HepG2 (cell line): Measurements from ENCODE around the gene GMPPA. TPM values are rescaled to one million over a fixed set of nuclear protein-coding genes. Genes with fewer than 3 reads are reported as not detected.

Experiments used
- CTCF ChIP-seq: sonication (generic); formaldehyde crosslinking; IDR thresholded peaks from 2 replicates; pipeline ENCODE4 v1.5.0; 2020; ENCODE audit warnings: mild to moderate bottlenecking, missing genetic modification reagents, moderate library complexity
- DBP ChIP-seq: sonication (generic); formaldehyde crosslinking; IDR thresholded peaks from 2 replicates; pipeline ENCODE4 v1.4.0; 2020; ENCODE audit warnings: missing genetic modification reagents; ENCODE audit errors: not compliant biosample characterization
- ELF4 ChIP-seq: sonication (generic); formaldehyde crosslinking; IDR thresholded peaks from 2 replicates; pipeline ENCODE4 v1.5.0; 2020; ENCODE audit warnings: missing genetic modification reagents, mild to moderate bottlenecking, moderate library complexity, borderline replicate concordance
- HNF1A ChIP-seq, 2 experiments: sonication (generic) in 1 of 2; formaldehyde crosslinking in 1 of 2; IDR thresholded peaks; 2 replicates each; pipeline versions ENCODE4 v1.4.0 to v1.6.1; 2016 to 2020; ENCODE audit warnings: borderline replicate concordance in 1 of 2, low read depth in 1 of 2, mild to moderate bottlenecking in 1 of 2, missing genetic modification reagents in 1 of 2
- HOXA7 ChIP-seq: sonication (generic); formaldehyde crosslinking; IDR thresholded peaks from 2 replicates; pipeline ENCODE4 v1.8.1; 2022; ENCODE audit warnings: mild to moderate bottlenecking, missing genetic modification reagents, moderate library complexity
- PLSCR1 ChIP-seq: sonication (generic); formaldehyde crosslinking; IDR thresholded peaks from 2 replicates; pipeline ENCODE4 v1.5.0; 2020; ENCODE audit warnings: missing genetic modification reagents, mild to moderate bottlenecking, borderline replicate concordance
- RAD51 ChIP-seq: fragments of 450-650 bp; IDR thresholded peaks from 2 replicates; pipeline ENCODE4 v1.6.1; 2016; ENCODE audit warnings: borderline replicate concordance
- RBM22 ChIP-seq: fragments of 200-400 bp; formaldehyde crosslinking; optimal IDR thresholded peaks from 2 replicates; pipeline ENCODE3; 2017; ENCODE audit warnings: mild to moderate bottlenecking, low read length, moderate library complexity
- RFXANK ChIP-seq: IDR thresholded peaks from 2 replicates; pipeline ENCODE4 v1.6.1; 2016
- TFDP1 ChIP-seq: IDR thresholded peaks from 2 replicates; pipeline ENCODE4 v1.6.1; 2016; ENCODE audit warnings: missing compliant biosample characterization, missing genetic modification reagents, borderline replicate concordance
- TRIM22 ChIP-seq: fragments of 450-650 bp; IDR thresholded peaks from 2 replicates; pipeline ENCODE4 v1.6.1; 2017
- ZFP37 ChIP-seq: sonication (generic); formaldehyde crosslinking; IDR thresholded peaks from 2 replicates; pipeline ENCODE4 v1.4.0; 2020; ENCODE audit warnings: missing genetic modification reagents, borderline replicate concordance
- ZFX ChIP-seq: sonication (generic); formaldehyde crosslinking; IDR thresholded peaks from 2 replicates; pipeline ENCODE4 v1.4.0; 2020; ENCODE audit warnings: mild to moderate bottlenecking, low read depth, missing genetic modification reagents, moderate library complexity
- ZNF12 ChIP-seq: sonication (generic); formaldehyde crosslinking; IDR thresholded peaks from 2 replicates; pipeline ENCODE4 v1.5.0; 2020; ENCODE audit warnings: missing genetic modification reagents
- ZNF138 ChIP-seq: sonication (generic); formaldehyde crosslinking; IDR thresholded peaks from 2 replicates; pipeline ENCODE4 v1.5.0; 2020; ENCODE audit warnings: mild to moderate bottlenecking, low read depth, missing genetic modification reagents
- ZNF251 ChIP-seq: sonication (generic); formaldehyde crosslinking; IDR thresholded peaks from 2 replicates; pipeline ENCODE4 v1.9.0; 2021; ENCODE audit warnings: mild to moderate bottlenecking, missing genetic modification reagents
- ZNF263 ChIP-seq: sonication (generic); formaldehyde crosslinking; IDR thresholded peaks from 2 replicates; pipeline ENCODE4 v1.4.0; 2020; ENCODE audit warnings: missing genetic modification reagents
- ZNF3 ChIP-seq: IDR thresholded peaks from 2 replicates; pipeline ENCODE4 v1.7.0; 2017; ENCODE audit warnings: inconsistent platforms
- polyA plus RNA-seq, 8 experiments: library from polyadenylated mRNA; depleted of rRNA in 3 of 8; stranded (reverse) in 7 of 8; unstranded in 1 of 8; fragments of >200 nt; fragmentation: Illumina TruSeq in 4 of 8; extraction: Trizol in 4 of 8; gene quantifications; 2 replicates each; pipeline versions ENCODE4 v1.2.1 to v1.2.3, GENCODE V29; 2011 to 2016; ENCODE audit warnings: low read depth in 4 of 8, missing spikeins in 1 of 8, mixed read lengths in 1 of 8; ENCODE audit not compliant: insufficient read depth in 1 of 8
- total RNA-seq, 5 experiments: library from RNA; depleted of rRNA; stranded (reverse); fragments of >200 nt; fragmentation: Illumina TruSeq; extraction: Trizol; gene quantifications; 2 replicates each; pipeline ENCODE4 v1.2.3, GENCODE V29; 2016; ENCODE audit warnings: low read depth in 1 of 5

GMPPA gene
- total and polyA plus RNA-seq, 2 of the 13 experiments (the other 11 are each of a cell fraction or from before 2014, with no cell fraction given): 81.1 to 106 TPM

- no peak for TF ChIP-seq PLSCR1 (CRISPR knock-in tag)
- TF ChIP-seq ZNF3 (CRISPR knock-in tag): no peak
- TF ChIP-seq ELF4 (CRISPR knock-in tag): no peak
- no peak for TF ChIP-seq ZNF138 (CRISPR knock-in tag)
- TF ChIP-seq RAD51: no peak
- TF ChIP-seq ZNF251 (CRISPR knock-in tag): no peak
- peak; percentile 53 for TF ChIP-seq CTCF (CRISPR knock-in tag)
- peak; percentile 48 for TF ChIP-seq RBM22
- no peak for TF ChIP-seq TFDP1 (CRISPR knock-in tag)
- TF ChIP-seq TRIM22: no peak
- no peak for TF ChIP-seq RFXANK (CRISPR knock-in tag)
- TF ChIP-seq HOXA7 (CRISPR knock-in tag): no peak
- peak; percentile 47; the same call in 1 of the 2 replicates for TF ChIP-seq ZNF263 (CRISPR knock-in tag)
- no peak for TF ChIP-seq DBP (CRISPR knock-in tag)
- TF ChIP-seq ZFP37 (CRISPR knock-in tag): no peak
- no peak for TF ChIP-seq ZNF12 (CRISPR knock-in tag)
- no peak; the same call in 1 of the 2 replicates for TF ChIP-seq ZFX
- TF ChIP-seq HNF1A (IDR thresholded peaks at IDR 0.05; ENCODE audit: low read depth): no peak
- TF ChIP-seq HNF1A (CRISPR knock-in tag; IDR thresholded peaks at IDR 0.05; ENCODE audit: borderline replicate concordance): no peak
These were observed 53.0 kb downstream of the GMPPA start (continued) for GRCh38 chr2:219551441-219552381.
